BLaER1 (cell line): Measurements from ENCODE around the gene DPP6.

ENCODE experiments used
- H3K27ac ChIP-seq: shearing (Covaris generic); formaldehyde crosslinking; 2 replicates; pipeline ENCODE4 v1.8.1; 2022
- H3K27me3 ChIP-seq: shearing (Covaris generic); formaldehyde crosslinking; 2 replicates; pipeline ENCODE4 v1.8.1; 2022
- H3K36me3 ChIP-seq: shearing (Covaris generic); formaldehyde crosslinking; 2 replicates; pipeline ENCODE4 v1.8.1; 2022
- H3K4me1 ChIP-seq: shearing (Covaris generic); formaldehyde crosslinking; 2 replicates; pipeline ENCODE4 v1.8.1; 2022
- H3K4me2 ChIP-seq: shearing (Covaris generic); formaldehyde crosslinking; 2 replicates; pipeline ENCODE4 v1.8.1; 2022
- H3K4me3 ChIP-seq: shearing (Covaris generic); formaldehyde crosslinking; 2 replicates; pipeline ENCODE4 v1.8.1; 2022
- H3K9ac ChIP-seq: shearing (Covaris generic); formaldehyde crosslinking; 2 replicates; pipeline ENCODE4 v1.8.1; 2022
- H3K9me3 ChIP-seq: shearing (Covaris generic); formaldehyde crosslinking; 2 replicates; pipeline ENCODE4 v1.8.1; 2022
- H4K20me1 ChIP-seq: shearing (Covaris generic); formaldehyde crosslinking; 2 replicates; pipeline ENCODE4 v1.8.1; 2022
- Cebpa-rat ChIP-seq: shearing (Covaris generic); IDR thresholded peaks from 2 replicates; pipeline ENCODE4 v1.8.1; 2022

The DPP6 gene

DNA sequence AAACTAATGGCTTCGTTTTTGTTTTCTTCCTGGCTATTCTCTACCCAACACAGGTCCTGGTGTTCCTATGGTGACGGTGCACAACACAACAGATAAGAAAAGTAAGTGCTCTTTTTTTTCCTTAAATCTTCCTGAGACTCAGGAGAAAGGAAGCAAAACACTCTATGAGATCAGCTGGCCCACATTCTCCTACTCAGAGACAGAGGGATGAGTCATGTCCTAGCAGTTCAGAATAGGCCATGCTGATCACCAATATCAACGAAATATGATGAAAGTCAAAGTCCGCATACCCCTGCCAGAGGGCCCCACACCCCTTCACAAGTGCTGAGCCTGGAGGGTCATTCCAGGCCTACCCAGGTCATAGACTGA lies 801.5 kb downstream of the DPP6 start:
- Histone ChIP-seq H3K4me1 (no peaks in the 10 kb centered on the region), H3K27me3 (no peaks in the 10 kb centered on the region), H3K9me3 (no peaks in the 10 kb centered on the region), H3K36me3 (no peaks in the 10 kb centered on the region), H3K9ac (no peak overlapping the region), H3K27ac (no peak overlapping the region), H4K20me1 (no peaks in the 10 kb centered on the region), H3K4me3 (no peak overlapping the region), H3K4me2 (no peak overlapping the region)
- no peak for TF ChIP-seq Cebpa-rat

- no peaks in the 10 kb centered on the region for H3K4me1 ChIP-seq
- H3K36me3 ChIP-seq, result no peaks in the 10 kb centered on the region
- H3K4me3 ChIP-seq, result no peak overlapping the region
Observed at GRCh38 chr7:154854836-154855235, 802.6 kb downstream of the DPP6 start.

DNA sequence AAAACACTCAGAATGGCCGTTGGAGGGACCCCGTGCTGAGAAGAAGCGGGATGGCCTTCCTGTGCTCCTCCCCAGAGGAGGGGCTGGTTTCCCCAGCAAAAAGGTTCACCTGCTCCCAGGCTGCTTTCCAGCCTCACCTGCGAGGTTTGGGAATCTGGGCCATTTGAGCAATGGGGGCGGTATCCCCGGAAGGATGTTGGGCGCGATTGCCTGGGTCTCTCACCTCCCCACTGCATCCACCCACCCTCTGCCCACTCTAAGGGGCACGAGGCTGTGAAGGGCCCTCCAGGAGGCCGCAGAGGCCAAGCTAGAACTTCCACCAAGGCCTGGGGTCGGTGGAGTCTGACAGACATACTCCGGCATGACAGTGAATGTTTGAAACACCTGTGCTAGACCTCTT lies 803.2 kb downstream of the DPP6 start:
- H3K27ac ChIP-seq, result no peak overlapping the region
- H3K36me3 ChIP-seq, result no peaks in the 10 kb centered on the region
- H3K9me3 ChIP-seq, result no peaks in the 10 kb centered on the region
- H4K20me1 ChIP-seq, result no peaks in the 10 kb centered on the region
- no peaks in the 10 kb centered on the region for H3K4me1 ChIP-seq
- H3K27me3 ChIP-seq, result no peaks in the 10 kb centered on the region
- H3K4me3 ChIP-seq, result no peak overlapping the region
- TF ChIP-seq Cebpa-rat, result no peak
- H3K9ac ChIP-seq, result no peak overlapping the region
- H3K4me2 ChIP-seq, result no peak overlapping the region

More at GRCh38 chr7:154854836-154855235, 802.6 kb downstream of the DPP6 start:
- no peak for TF ChIP-seq Cebpa-rat
- Histone ChIP-seq H3K9me3 (no peaks in the 10 kb centered on the region), H4K20me1 (no peaks in the 10 kb centered on the region), H3K4me2 (no peak overlapping the region), H3K9ac (no peak overlapping the region), H3K27me3 (no peaks in the 10 kb centered on the region), H3K27ac (no peak overlapping the region)

- Histone ChIP-seq H3K36me3 (no peaks in the 10 kb centered on the region), H3K4me3 (no peak overlapping the region), H3K27ac (no peak overlapping the region), H3K4me2 (no peak overlapping the region), H3K4me1 (no peaks in the 10 kb centered on the region), H4K20me1 (no peaks in the 10 kb centered on the region), H3K27me3 (no peaks in the 10 kb centered on the region), H3K9me3 (no peaks in the 10 kb centered on the region), H3K9ac (no peak overlapping the region)
- no peak for TF ChIP-seq Cebpa-rat
Observed at GRCh38 chr7:154856733-154857132, 804.5 kb downstream of the DPP6 start.

GRCh38 chr7:154857240-154857639 lies 805.0 kb downstream of the DPP6 start:
- Histone ChIP-seq H3K4me1 (peaks cover 2% of the 10 kb centered on the region; the same call in 1 of the 2 replicates), H3K9ac (no peak overlapping the region), H3K9me3 (no peaks in the 10 kb centered on the region), H4K20me1 (no peaks in the 10 kb centered on the region), H3K36me3 (no peaks in the 10 kb centered on the region), H3K27ac (no peak overlapping the region), H3K4me2 (no peak overlapping the region), H3K27me3 (no peaks in the 10 kb centered on the region), H3K4me3 (no peak overlapping the region)
- no peak for TF ChIP-seq Cebpa-rat

- Histone ChIP-seq H3K36me3 (no peaks in the 10 kb centered on the region), H3K9me3 (no peaks in the 10 kb centered on the region), H4K20me1 (no peaks in the 10 kb centered on the region), H3K27me3 (no peaks in the 10 kb centered on the region), H3K27ac (no peak overlapping the region), H3K4me3 (no peak overlapping the region), H3K9ac (no peak overlapping the region), H3K4me2 (no peak overlapping the region), H3K4me1 (peaks cover 6% of the 10 kb centered on the region; the same call in 1 of the 2 replicates)
- no peak for TF ChIP-seq Cebpa-rat
Observed at GRCh38 chr7:154857728-154858681, 805.8 kb downstream of the DPP6 start.

GRCh38 chr7:154858836-154859537 lies 806.8 kb downstream of the DPP6 start:
- H3K27ac ChIP-seq, result no peak overlapping the region
- H3K9me3 ChIP-seq, result no peaks in the 10 kb centered on the region
- H3K27me3 ChIP-seq, result no peaks in the 10 kb centered on the region
- H3K4me1 ChIP-seq, result peaks cover 6% of the 10 kb centered on the region; the same call in 1 of the 2 replicates
- TF ChIP-seq Cebpa-rat, result no peak
- H3K9ac ChIP-seq, result no peak overlapping the region
- no peaks in the 10 kb centered on the region for H4K20me1 ChIP-seq
- H3K4me2 ChIP-seq, result no peak overlapping the region
- H3K4me3 ChIP-seq, result no peak overlapping the region
- H3K36me3 ChIP-seq, result no peaks in the 10 kb centered on the region

DNA sequence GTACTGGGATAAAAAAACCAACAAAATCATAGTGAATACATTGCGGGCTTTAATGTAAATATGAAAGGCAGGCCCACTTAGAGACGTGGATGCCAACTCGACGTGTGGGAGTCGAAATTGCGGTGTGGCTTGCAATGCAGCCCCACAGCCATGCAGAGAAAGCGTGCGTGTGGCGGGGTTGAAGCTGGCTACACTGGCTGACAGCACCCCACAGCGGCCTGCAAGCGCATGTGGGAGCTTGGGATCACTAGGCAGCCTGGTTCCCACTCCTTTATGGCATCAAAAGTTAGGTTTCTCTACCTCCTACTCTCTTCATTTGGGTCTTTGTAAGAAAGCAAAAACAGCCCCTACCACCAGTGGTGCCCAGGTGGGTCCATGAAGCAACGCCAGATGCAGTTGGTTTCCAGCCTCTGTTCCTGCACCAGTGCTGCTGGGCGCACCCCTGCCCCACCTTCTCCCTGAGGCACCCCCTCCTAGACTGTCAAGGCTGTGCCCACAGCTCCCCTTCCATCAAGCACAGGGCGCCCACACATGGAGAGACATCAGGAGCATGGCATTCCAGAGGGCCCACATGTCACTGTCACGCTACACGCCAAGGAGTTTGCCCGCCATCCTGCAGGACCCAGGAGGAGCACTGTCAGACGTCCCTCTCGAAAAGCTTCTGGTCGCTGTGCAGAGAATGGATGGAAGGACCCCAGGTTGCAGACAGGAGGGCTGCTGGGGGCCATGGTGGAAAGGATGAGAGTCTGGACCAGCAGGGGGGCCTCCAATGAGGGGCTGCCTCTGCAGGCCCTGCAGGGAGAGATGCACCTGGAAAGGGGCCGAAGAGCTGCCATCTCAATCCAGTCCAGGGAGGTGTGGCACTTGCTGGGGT lies 807.8 kb downstream of the DPP6 start:
- no peak overlapping the region for H3K4me3 ChIP-seq
- TF ChIP-seq Cebpa-rat, result no peak
- no peaks in the 10 kb centered on the region for H3K27me3 ChIP-seq
- H3K27ac ChIP-seq, result no peak overlapping the region
- H3K9me3 ChIP-seq, result no peaks in the 10 kb centered on the region
- no peak overlapping the region for H3K9ac ChIP-seq
- no peak overlapping the region for H3K4me2 ChIP-seq
- H3K4me1 ChIP-seq, result peaks cover 6% of the 10 kb centered on the region; the same call in 1 of the 2 replicates
- no peaks in the 10 kb centered on the region for H4K20me1 ChIP-seq
- no peaks in the 10 kb centered on the region for H3K36me3 ChIP-seq

GRCh38 chr7:154860621-154861375 lies 808.6 kb downstream of the DPP6 start:
- H3K9me3 ChIP-seq, result no peaks in the 10 kb centered on the region
- TF ChIP-seq Cebpa-rat, result no peak
- peaks cover 6% of the 10 kb centered on the region; the same call in 1 of the 2 replicates for H3K4me1 ChIP-seq
- no peaks in the 10 kb centered on the region for H3K36me3 ChIP-seq
- no peaks in the 10 kb centered on the region for H4K20me1 ChIP-seq
- H3K27ac ChIP-seq, result no peak overlapping the region
- no peak overlapping the region for H3K9ac ChIP-seq
- no peaks in the 10 kb centered on the region for H3K27me3 ChIP-seq
- H3K4me2 ChIP-seq, result no peak overlapping the region
- H3K4me3 ChIP-seq, result no peak overlapping the region
